ENCODE measurements around the gene SYNM.
A peak's percentile ranks its signal among the peaks of the same experiment; 100 is the strongest.

SYNM gene

GRCh38 chr15:99169769-99170311 lies 65.0 kb downstream of the SYNM start:
- H3K27ac ChIP-seq, result peak overlapping the region; percentile 2
- H3K4me3 ChIP-seq (ENCODE audit: low read depth, low read length), result no peak overlapping the region
- TF ChIP-seq, protein P1, sequence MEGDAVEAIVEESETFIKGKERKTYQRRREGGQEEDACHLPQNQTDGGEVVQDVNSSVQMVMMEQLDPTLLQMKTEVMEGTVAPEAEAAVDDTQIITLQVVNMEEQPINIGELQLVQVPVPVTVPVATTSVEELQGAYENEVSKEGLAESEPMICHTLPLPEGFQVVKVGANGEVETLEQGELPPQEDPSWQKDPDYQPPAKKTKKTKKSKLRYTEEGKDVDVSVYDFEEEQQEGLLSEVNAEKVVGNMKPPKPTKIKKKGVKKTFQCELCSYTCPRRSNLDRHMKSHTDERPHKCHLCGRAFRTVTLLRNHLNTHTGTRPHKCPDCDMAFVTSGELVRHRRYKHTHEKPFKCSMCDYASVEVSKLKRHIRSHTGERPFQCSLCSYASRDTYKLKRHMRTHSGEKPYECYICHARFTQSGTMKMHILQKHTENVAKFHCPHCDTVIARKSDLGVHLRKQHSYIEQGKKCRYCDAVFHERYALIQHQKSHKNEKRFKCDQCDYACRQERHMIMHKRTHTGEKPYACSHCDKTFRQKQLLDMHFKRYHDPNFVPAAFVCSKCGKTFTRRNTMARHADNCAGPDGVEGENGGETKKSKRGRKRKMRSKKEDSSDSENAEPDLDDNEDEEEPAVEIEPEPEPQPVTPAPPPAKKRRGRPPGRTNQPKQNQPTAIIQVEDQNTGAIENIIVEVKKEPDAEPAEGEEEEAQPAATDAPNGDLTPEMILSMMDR (IDR thresholded peaks at IDR 0.05; ENCODE audit: low read depth, low read length, missing control alignments), result no peak
- no peaks in the 10 kb centered on the region for H3K27me3 ChIP-seq (replicated peaks)
- DNase-seq, result peak; percentile 80
- in situ Hi-C loops (cut with HindIII; ENCODE audit: low pct_ligation_motif_present, low sequenced_read_pairs), result no loop called here
- peaks cover 15% of the 10 kb centered on the region for H3K36me3 ChIP-seq (replicated peaks)

- Histone ChIP-seq H3K27me3 (replicated peaks) (no peaks in the 10 kb centered on the region), H3K4me3 (ENCODE audit: low read depth, low read length) (no peak overlapping the region), H3K36me3 (replicated peaks) (peaks cover 15% of the 10 kb centered on the region), H3K27ac (peak overlapping the region; percentile 2)
- DNase-seq, result no peak
- in situ Hi-C loops (cut with HindIII; ENCODE audit: low pct_ligation_motif_present, low sequenced_read_pairs), result no loop called here
- TF ChIP-seq, protein P1 (IDR thresholded peaks at IDR 0.05; ENCODE audit: low read depth, low read length, missing control alignments), result no peak
These were observed 65.7 kb downstream of the SYNM start for GRCh38 chr15:99170476-99171065.

DNA sequence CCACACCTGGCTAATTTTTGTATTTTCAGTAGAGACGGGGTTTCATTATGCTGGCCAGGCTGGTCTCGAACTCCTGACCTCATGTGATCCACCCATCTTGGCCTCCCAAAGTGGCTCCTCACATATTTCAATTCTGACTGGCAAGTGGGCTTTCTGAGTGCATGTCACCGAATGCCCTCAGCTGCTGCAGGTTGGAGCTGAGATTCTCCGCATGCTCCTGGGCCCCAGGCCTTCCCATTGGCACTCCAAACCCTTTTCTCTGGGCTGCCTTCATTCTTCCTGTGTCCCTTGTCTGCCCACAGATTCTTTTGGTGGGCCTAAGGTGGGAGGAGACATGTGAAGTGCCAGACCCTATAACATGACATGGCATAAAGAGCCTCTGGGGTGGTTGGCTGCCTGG lies 67.3 kb downstream of the SYNM start:
- H3K27ac ChIP-seq, result no peak overlapping the region
- TF ChIP-seq, protein P1 (IDR thresholded peaks at IDR 0.05; ENCODE audit: low read depth, low read length, missing control alignments), result no peak
- no peak overlapping the region for H3K4me3 ChIP-seq (ENCODE audit: low read depth, low read length)
- H3K27me3 ChIP-seq (replicated peaks), result no peaks in the 10 kb centered on the region
- peaks cover 11% of the 10 kb centered on the region for H3K36me3 ChIP-seq (replicated peaks)
- in situ Hi-C loops (cut with HindIII; ENCODE audit: low pct_ligation_motif_present, low sequenced_read_pairs), result no loop called here
- no peak for DNase-seq

DNA sequence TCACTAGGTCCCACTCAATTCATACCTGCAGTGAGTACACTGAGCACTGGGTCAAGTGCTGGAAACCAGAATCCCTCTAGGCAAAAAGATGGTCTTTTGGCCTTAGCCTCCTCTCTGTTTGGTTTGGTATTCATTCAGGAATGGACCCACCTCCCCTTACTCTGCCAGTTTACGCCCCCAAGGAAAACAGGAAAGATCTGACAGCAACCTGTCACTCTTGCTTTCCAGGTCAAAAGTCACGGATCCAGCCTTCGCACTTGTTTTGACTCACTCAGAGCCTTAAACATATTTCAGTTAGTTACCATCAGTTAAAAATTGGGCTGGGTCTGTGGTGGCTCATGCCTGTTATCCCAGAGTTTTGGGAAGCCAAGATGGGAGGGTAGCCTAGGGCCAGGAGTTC lies 68.1 kb downstream of the SYNM start:
- in situ Hi-C loops (cut with HindIII; ENCODE audit: low pct_ligation_motif_present, low sequenced_read_pairs), result no loop called here
- Histone ChIP-seq H3K36me3 (replicated peaks) (peaks cover 10% of the 10 kb centered on the region), H3K27me3 (replicated peaks) (no peaks in the 10 kb centered on the region), H3K4me3 (ENCODE audit: low read depth, low read length) (no peak overlapping the region), H3K27ac (no peak overlapping the region)
- DNase-seq, result no peak
- TF ChIP-seq, protein P1 (IDR thresholded peaks at IDR 0.05; ENCODE audit: low read depth, low read length, missing control alignments), result no peak

DNA sequence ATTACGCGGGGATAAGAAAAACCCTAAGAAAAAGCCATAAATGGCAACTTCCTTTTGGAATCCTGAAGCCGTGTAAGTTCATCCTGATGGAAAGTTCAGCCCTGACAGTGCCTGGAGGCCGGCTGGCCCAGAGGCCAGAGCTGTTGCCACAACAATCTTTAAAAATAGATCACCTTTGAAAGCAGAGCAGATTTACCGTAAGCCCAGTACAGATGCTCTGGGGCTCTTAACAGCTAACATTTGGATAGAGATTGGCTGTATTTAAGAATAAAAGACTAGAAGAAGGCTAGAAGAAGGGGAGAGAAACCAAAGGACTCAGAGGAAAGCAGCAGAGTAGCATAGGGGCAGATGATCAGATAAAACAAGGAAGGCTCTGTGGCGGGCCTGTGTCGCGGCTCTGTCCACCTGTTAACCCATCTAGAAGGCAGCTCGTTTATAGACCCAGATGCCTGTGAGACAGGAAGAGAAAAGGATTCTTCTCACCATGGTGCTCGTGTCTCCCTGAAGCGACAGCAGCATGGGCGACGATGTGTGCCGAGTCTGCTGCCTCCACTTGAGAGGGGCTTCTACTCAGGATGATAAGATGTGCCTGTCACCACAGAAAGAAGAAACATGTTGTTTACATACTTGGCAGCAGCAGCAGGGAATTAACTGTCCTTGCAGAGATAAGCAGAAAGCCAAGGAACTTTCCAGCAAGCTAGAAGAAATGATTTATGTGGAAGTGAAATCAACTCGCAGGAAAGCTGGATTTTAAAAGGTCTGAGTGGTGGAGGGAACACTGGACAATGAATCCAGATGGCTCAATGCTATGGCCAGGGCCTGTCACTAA lies 69.9 kb downstream of the SYNM start:
- no peak for DNase-seq
- Histone ChIP-seq H3K27me3 (replicated peaks) (no peaks in the 10 kb centered on the region), H3K27ac (no peak overlapping the region), H3K4me3 (ENCODE audit: low read depth, low read length) (no peak overlapping the region), H3K36me3 (replicated peaks) (peaks cover 6% of the 10 kb centered on the region)
- TF ChIP-seq, protein P1 (IDR thresholded peaks at IDR 0.05; ENCODE audit: low read depth, low read length, missing control alignments), result no peak
- in situ Hi-C loops (cut with HindIII; ENCODE audit: low pct_ligation_motif_present, low sequenced_read_pairs), result no loop called here
